ENCODE data around the gene PALLD.

- no peak for TF ChIP-seq CTCF (optimal IDR thresholded peaks at IDR 0.05 in 1 of 3, IDR thresholded peaks at IDR 0.05 in 1 of 3, conservative IDR thresholded peaks at IDR 0.05 in 1 of 3; ENCODE audit: extremely low read depth in 1 of 3, insufficient read depth in 2 of 3, low read length in 3 of 3)
- no peak for TF ChIP-seq EZH2 (IDR thresholded peaks at IDR 0.05; ENCODE audit: low read length)
Observed at GRCh38 chr4:168569931-168570276, 73.1 kb downstream of the PALLD start.

Measured in keratinocyte (primary cell).